Adrenal gland (tissue), 12 donors: ENCODE results near the gene DPP4. TPM values are rescaled to one million over a fixed set of nuclear protein-coding genes. Genes with fewer than 3 reads are reported as not detected.

ENCODE experiments used
- DNase-seq, 7 donors: peaks; one replicate each; pipeline ENCODE4 v3.0.0-alpha.2; 2019 to 2020
- H3K27ac ChIP-seq, 5 donors: fragments of 200-600 bp; sonication (generic) in 4 of 5; 1 replicate in 3 of 5; 2 replicates in 2 of 5; pipeline versions ENCODE4 v1.5.1 to v1.8.0; 2016 to 2020; ENCODE audit warnings: mild to moderate bottlenecking in 1 of 5
- H3K27me3 ChIP-seq: fragments of 200-600 bp; 2 replicates; pipeline ENCODE4 v1.8.0; 2021
- H3K36me3 ChIP-seq, 2 donors: fragments of 200-600 bp; replicated peaks in 1 of 2; 1 replicate in 1 of 2; 2 replicates in 1 of 2; pipeline versions ENCODE4 v1.5.1 to v1.8.0; 2018 to 2022
- H3K4me1 ChIP-seq, 2 donors: fragments of 200-600 bp; replicated peaks in 1 of 2; 1 replicate in 1 of 2; 2 replicates in 1 of 2; pipeline versions ENCODE4 v1.5.1 to v1.8.0; 2018 to 2021
- H3K4me3 ChIP-seq, 4 donors: fragments of 200-600 bp; sonication (generic) in 3 of 4; one replicate each; pipeline ENCODE4 v1.5.1; 2016 to 2018
- H3K9me3 ChIP-seq, 3 donors: fragments of 200-600 bp; sonication (generic) in 1 of 3; replicated peaks in 1 of 3; 1 replicate in 2 of 3; 2 replicates in 1 of 3; pipeline versions ENCODE4 v1.5.1 to v1.8.0; 2016 to 2021
- POLR2A ChIP-seq, 2 donors: fragments of 450-650 bp; IDR thresholded peaks; one replicate each; pipeline ENCODE4 v1.6.1; 2017; ENCODE audit warnings: antibody characterized with exemption in 2 of 2, mild to moderate bottlenecking in 2 of 2, moderate library complexity in 1 of 2
- WGBS, 4 donors: extraction: QIAGEN DNeasy Blood & Tissue Kit in 2 of 4; methylation state at CpG; one replicate each; pipeline versions ENCODE4 v1.1.5 to v1.1.7; 2013 to 2017; 5-methylcytosine and 5-hydroxymethylcytosine counted together
- intact Hi-C, 2 donors: fragments of 100-400 bp; cut with DNase I; formaldehyde crosslinking; loops; one replicate each; pipeline versions ENCODE4 v1.14.1 to v1.15.0; 2022 to 2023
- polyA plus RNA-seq, 3 donors: library from polyadenylated mRNA; stranded (reverse); fragments of 200-250 nt in 2 of 3; fragments of 350-450 nt in 1 of 3; fragmentation: Illumina TruSeq in 1 of 3; extraction: RNeasy Lipid Tissue Mini Kit (QIAGEN cat#74804) in 1 of 3; gene quantifications; one replicate each; pipeline ENCODE4 v1.2.3, GENCODE V29; 2013 to 2014
- total RNA-seq, 9 donors: library from RNA; depleted of rRNA in 4 of 9; stranded (reverse); fragments of >200 nt in 4 of 9; fragments of 120-200 nt in 1 of 9; fragmentation: NEBNext Ultra II Directional in 1 of 9; extraction: Animal tissue kit (Norgen Biotek cat#: 25700) in 1 of 9; gene quantifications; one replicate each; pipeline versions ENCODE4 v1.1.0 to v1.2.4, GENCODE V29; 2013 to 2023
- TF ChIP-seq, protein P1 (sequence below), 6 experiments: fragments of 450-650 bp in 4 of 6; fragments of 200-600 bp in 2 of 6; sonication (generic) in 1 of 6; IDR thresholded peaks; 1 replicate in 5 of 6; 2 replicates in 1 of 6; pipeline versions ENCODE4 v1.5.1 to v1.8.0; 2016 to 2021; ENCODE audit warnings: antibody characterized with exemption in 6 of 6, mild to moderate bottlenecking in 2 of 6, moderate library complexity in 1 of 6
- donor health status: healthy with polysubstance abuse.
- donor health status: Bipolar disorder and iron deficiency.
- donor health status: DM: yes; HTN: yes; CAD: no.
- donor health status: DM: no; HTN: no; CAD: no.
- donor health status: DM: no; HTN: no; CAD: no.
- donor health status: DM: yes; HTN: yes; CAD: no.

Gene DPP4
- total and polyA plus RNA-seq, 12 donors = 0.72 to 49.2 (median 7.8) TPM

DNA sequence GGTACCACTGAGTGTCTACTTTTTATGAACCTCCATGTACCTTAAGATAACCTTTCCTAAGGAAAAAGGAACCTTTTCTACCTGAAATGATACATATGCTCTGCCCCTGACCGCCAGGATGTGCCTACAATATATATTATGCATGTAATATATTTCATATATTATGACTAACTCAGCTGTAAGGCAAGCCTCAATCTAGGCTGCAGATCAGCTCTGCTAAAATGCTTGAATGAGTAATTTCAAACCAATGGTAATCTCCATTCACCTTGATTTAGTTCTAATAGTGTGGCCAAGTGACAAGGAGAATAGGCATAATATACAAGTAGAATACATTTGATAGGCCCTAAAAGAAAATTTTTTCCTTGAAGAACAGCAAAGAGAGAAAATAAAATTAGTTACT is 101.8 kb downstream of the DPP4 start:
- WGBS, 4 donors = 95 to 100% (median 96%) methylated on average over 1 of the region's 1 CpG
- no peaks in the 10 kb centered on the region for H3K4me1 ChIP-seq

DNA sequence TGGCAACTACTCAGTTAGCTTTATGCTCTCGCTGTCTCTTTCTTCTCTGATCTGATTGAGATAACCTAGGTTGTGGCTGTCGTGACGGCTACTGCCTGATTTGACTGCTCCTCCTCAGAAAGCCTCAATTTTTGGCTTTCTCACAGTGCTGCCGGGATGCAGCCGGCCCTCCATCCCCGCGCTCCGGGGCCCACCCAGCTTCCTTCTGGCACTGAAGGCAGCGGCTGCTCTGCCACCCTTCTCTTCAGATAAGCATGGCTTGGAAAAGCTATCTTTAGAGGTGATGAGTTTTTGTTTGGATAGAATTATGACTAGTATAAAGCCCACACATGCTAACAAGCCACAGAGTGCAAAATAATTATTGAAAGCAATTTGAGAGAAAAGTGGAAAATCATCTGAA is 102.5 kb downstream of the DPP4 start:
- TF ChIP-seq, protein P1, sequence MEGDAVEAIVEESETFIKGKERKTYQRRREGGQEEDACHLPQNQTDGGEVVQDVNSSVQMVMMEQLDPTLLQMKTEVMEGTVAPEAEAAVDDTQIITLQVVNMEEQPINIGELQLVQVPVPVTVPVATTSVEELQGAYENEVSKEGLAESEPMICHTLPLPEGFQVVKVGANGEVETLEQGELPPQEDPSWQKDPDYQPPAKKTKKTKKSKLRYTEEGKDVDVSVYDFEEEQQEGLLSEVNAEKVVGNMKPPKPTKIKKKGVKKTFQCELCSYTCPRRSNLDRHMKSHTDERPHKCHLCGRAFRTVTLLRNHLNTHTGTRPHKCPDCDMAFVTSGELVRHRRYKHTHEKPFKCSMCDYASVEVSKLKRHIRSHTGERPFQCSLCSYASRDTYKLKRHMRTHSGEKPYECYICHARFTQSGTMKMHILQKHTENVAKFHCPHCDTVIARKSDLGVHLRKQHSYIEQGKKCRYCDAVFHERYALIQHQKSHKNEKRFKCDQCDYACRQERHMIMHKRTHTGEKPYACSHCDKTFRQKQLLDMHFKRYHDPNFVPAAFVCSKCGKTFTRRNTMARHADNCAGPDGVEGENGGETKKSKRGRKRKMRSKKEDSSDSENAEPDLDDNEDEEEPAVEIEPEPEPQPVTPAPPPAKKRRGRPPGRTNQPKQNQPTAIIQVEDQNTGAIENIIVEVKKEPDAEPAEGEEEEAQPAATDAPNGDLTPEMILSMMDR (IDR thresholded peaks at IDR 0.05) = no peak
- no peak for TF ChIP-seq POLR2A (IDR thresholded peaks at IDR 0.05)
- WGBS, 4 donors = 86 to 93% (median 91%) methylated on average over 9 of the region's 9 CpGs

More for the DNA sequence above, 101.8 kb downstream of the DPP4 start:
- no peaks in the 10 kb centered on the region for H3K27me3 ChIP-seq
- intact Hi-C loops = no loop called here
- no peak for TF ChIP-seq POLR2A (IDR thresholded peaks at IDR 0.05)
- TF ChIP-seq, protein P1 (IDR thresholded peaks at IDR 0.05) = no peak
- no peak overlapping the region for H3K27ac ChIP-seq
- H3K4me3 ChIP-seq = no peak overlapping the region
- DNase-seq = no peak
- H3K36me3 ChIP-seq = no peaks in the 10 kb centered on the region
- H3K9me3 ChIP-seq = no peaks in the 10 kb centered on the region

DNA sequence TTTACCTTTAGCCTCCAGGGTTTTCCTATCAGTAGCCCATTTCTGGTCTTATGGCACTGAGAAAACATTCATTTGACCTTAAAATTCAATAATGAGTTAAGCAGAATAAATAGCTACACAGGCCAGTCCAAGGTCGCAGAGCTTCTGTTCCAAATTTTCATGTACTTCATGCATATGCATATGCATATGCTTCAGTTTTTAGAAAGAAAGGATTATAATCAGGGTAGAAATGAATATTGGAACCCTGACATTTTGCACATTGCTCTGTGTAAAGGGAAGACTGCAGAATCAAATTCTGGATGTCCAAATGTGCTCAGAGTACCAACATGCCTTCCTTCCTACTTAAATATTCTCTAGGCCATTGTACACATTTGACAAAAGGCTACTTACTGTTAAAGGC is 104.9 kb downstream of the DPP4 start:
- DNase-seq = no peak
- Histone ChIP-seq H3K27me3 (no peaks in the 10 kb centered on the region), H3K4me1 (no peaks in the 10 kb centered on the region), H3K27ac (no peak overlapping the region), H3K36me3 (no peaks in the 10 kb centered on the region), H3K9me3 (no peaks in the 10 kb centered on the region), H3K4me3 (no peak overlapping the region)
- 71 to 92% (median 76%) methylated on average over 1 of the region's 1 CpG for WGBS, 4 donors
- TF ChIP-seq, protein P1 (IDR thresholded peaks at IDR 0.05) = no peak
- TF ChIP-seq POLR2A (IDR thresholded peaks at IDR 0.05) = no peak
- intact Hi-C loops = no loop called here

More for the DNA sequence above, 102.5 kb downstream of the DPP4 start:
- Histone ChIP-seq H3K4me1 (no peaks in the 10 kb centered on the region), H3K4me3 (no peak overlapping the region), H3K27me3 (no peaks in the 10 kb centered on the region), H3K9me3 (no peaks in the 10 kb centered on the region), H3K27ac (no peak overlapping the region), H3K36me3 (no peaks in the 10 kb centered on the region)
- intact Hi-C loops = no loop called here
- DNase-seq = no peak

DNA sequence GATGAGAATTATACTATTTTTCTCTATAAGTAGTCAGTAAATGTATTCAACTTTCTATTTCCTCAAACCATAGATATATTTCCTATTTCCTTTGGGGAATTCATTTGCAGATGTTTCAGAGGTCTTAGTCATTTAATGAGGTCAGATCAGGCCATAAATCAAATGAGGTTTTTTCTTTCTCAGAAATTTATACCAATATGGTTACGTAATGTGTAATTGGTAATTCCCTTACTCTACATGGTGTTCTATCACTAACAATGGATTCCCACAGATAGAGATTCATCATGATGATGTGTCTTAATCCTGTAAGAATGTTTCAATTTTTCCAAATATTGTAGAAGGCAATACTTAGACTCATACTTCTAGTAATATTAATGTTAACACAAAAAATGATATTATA is 108.0 kb downstream of the DPP4 start:
- Histone ChIP-seq H3K9me3 (no peaks in the 10 kb centered on the region), H3K4me3 (no peak overlapping the region), H3K36me3 (no peaks in the 10 kb centered on the region), H3K27ac (no peak overlapping the region), H3K4me1 (no peaks in the 10 kb centered on the region), H3K27me3 (no peaks in the 10 kb centered on the region)
- 36 to 75% (median 70%) methylated on average over 1 of the region's 1 CpG for whole genome bisulfite sequencing, 4 donors
- TF ChIP-seq, protein P1 (IDR thresholded peaks at IDR 0.05) = no peak
- no peak for TF ChIP-seq POLR2A (IDR thresholded peaks at IDR 0.05)
- DNase-seq = no peak
- intact Hi-C loops = no loop called here
